ENCODE measurements around the gene WFIKKN2. TPM values are rescaled to one million over a fixed set of nuclear protein-coding genes. Genes with fewer than 3 reads are reported as not detected.

Gene WFIKKN2
- total RNA-seq, 1 experiment from 2014 or later = not detected

DNA sequence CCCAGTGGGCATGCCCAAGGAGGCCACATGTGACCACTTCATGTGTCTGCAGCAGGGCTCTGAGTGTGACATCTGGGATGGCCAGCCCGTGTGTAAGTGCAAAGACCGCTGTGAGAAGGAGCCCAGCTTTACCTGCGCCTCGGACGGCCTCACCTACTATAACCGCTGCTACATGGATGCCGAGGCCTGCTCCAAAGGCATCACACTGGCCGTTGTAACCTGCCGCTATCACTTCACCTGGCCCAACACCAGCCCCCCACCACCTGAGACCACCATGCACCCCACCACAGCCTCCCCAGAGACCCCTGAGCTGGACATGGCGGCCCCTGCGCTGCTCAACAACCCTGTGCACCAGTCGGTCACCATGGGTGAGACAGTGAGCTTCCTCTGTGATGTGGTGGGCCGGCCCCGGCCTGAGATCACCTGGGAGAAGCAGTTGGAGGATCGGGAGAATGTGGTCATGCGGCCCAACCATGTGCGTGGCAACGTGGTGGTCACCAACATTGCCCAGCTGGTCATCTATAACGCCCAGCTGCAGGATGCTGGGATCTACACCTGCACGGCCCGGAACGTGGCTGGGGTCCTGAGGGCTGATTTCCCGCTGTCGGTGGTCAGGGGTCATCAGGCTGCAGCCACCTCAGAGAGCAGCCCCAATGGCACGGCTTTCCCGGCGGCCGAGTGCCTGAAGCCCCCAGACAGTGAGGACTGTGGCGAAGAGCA, 4.4 kb downstream of the WFIKKN2 start:
- intact Hi-C loops (cut with micrococcal nuclease) = loop anchor here (5.0 kb wide), 2 partner anchors 142 to 357 kb away; no protein-coding TSS in a partner anchor
- H3K9me2 ChIP-seq (replicated peaks; ENCODE audit: low read length) = no peaks in the 10 kb centered on the region
- H2AFZ ChIP-seq (ENCODE audit: low read length) = no peak overlapping the region
- no peak for DNase-seq
- H3K4me1 ChIP-seq (ENCODE audit: insufficient read depth, low read length) = peaks cover 5% of the 10 kb centered on the region; the same call in 1 of the 2 replicates
- H3K9ac ChIP-seq (ENCODE audit: low read length) = no peak overlapping the region
- ChIA-PET CTCF (interaction anchor here (0.5 kb wide), 1 partner anchor 313 kb away, joined by 3 read pairs; no protein-coding TSS in a partner anchor), POLR2A (ENCODE audit: unreplicated experiment) (no interaction called here)
- no peaks in the 10 kb centered on the region for H3K9me3 ChIP-seq (ENCODE audit: low read length)
- TF ChIP-seq, protein P1, sequence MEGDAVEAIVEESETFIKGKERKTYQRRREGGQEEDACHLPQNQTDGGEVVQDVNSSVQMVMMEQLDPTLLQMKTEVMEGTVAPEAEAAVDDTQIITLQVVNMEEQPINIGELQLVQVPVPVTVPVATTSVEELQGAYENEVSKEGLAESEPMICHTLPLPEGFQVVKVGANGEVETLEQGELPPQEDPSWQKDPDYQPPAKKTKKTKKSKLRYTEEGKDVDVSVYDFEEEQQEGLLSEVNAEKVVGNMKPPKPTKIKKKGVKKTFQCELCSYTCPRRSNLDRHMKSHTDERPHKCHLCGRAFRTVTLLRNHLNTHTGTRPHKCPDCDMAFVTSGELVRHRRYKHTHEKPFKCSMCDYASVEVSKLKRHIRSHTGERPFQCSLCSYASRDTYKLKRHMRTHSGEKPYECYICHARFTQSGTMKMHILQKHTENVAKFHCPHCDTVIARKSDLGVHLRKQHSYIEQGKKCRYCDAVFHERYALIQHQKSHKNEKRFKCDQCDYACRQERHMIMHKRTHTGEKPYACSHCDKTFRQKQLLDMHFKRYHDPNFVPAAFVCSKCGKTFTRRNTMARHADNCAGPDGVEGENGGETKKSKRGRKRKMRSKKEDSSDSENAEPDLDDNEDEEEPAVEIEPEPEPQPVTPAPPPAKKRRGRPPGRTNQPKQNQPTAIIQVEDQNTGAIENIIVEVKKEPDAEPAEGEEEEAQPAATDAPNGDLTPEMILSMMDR (conservative IDR thresholded peaks at IDR 0.05; ENCODE audit: low read depth, low read length) = no peak
- TF ChIP-seq EZH2phosphoT487 (IDR thresholded peaks at IDR 0.05; ENCODE audit: borderline replicate concordance, low read length) = no peak
- no peak for TF ChIP-seq EZH2 (IDR thresholded peaks at IDR 0.05; ENCODE audit: low read length, unreplicated experiment)
- no peaks in the 10 kb centered on the region for H3F3A ChIP-seq (ENCODE audit: low read length, unreplicated experiment)
- H3K36me3 ChIP-seq (ENCODE audit: low read depth, low read length) = no peaks in the 10 kb centered on the region
- no peak overlapping the region for H3K4me3 ChIP-seq (ENCODE audit: low read length)
- H3K27ac ChIP-seq (ENCODE audit: low read length) = no peak overlapping the region
- no peaks in the 10 kb centered on the region for H3K27me3 ChIP-seq (ENCODE audit: low read length)
- no TSS peak for BruUV-seq (replicated peaks)
- no peaks in the 10 kb centered on the region for H4K20me1 ChIP-seq (ENCODE audit: low read length)
- H3K4me2 ChIP-seq (ENCODE audit: low read length) = no peak overlapping the region
- H3K79me2 ChIP-seq (ENCODE audit: low read length) = no peaks in the 10 kb centered on the region
- no peak for ATAC-seq

DNA sequence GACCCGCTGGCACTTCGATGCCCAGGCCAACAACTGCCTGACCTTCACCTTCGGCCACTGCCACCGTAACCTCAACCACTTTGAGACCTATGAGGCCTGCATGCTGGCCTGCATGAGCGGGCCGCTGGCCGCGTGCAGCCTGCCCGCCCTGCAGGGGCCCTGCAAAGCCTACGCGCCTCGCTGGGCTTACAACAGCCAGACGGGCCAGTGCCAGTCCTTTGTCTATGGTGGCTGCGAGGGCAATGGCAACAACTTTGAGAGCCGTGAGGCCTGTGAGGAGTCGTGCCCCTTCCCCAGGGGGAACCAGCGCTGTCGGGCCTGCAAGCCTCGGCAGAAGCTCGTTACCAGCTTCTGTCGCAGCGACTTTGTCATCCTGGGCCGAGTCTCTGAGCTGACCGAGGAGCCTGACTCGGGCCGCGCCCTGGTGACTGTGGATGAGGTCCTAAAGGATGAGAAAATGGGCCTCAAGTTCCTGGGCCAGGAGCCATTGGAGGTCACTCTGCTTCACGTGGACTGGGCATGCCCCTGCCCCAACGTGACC, 5.0 kb downstream of the WFIKKN2 start:
- ChIA-PET POLR2A (ENCODE audit: unreplicated experiment) (no interaction called here), CTCF (interaction anchor here (0.5 to 1.0 kb wide), 4 partner anchors 54 to 314 kb away, joined by 3 to 4 read pairs (median 4); no protein-coding TSS in a partner anchor)
- no peak overlapping the region for H3K9ac ChIP-seq (ENCODE audit: low read length)
- H3K4me3 ChIP-seq (ENCODE audit: low read length) = no peak overlapping the region
- peak; percentile 24 for DNase-seq
- H3K79me2 ChIP-seq (ENCODE audit: low read length) = no peaks in the 10 kb centered on the region
- no peaks in the 10 kb centered on the region for H3K9me2 ChIP-seq (replicated peaks; ENCODE audit: low read length)
- intact Hi-C loops (cut with micrococcal nuclease) = loop anchor here (5.0 kb wide), 2 partner anchors 143 to 358 kb away; no protein-coding TSS in a partner anchor
- H3K4me1 ChIP-seq (ENCODE audit: insufficient read depth, low read length) = peaks cover 10% of the 10 kb centered on the region; the same call in 1 of the 2 replicates
- no peaks in the 10 kb centered on the region for H3K9me3 ChIP-seq (ENCODE audit: low read length)
- ATAC-seq = no peak
- H3F3A ChIP-seq (ENCODE audit: low read length, unreplicated experiment) = no peaks in the 10 kb centered on the region
- no TSS peak for BruUV-seq (replicated peaks)
- H4K20me1 ChIP-seq (ENCODE audit: low read length) = no peaks in the 10 kb centered on the region
- no peak overlapping the region for H3K27ac ChIP-seq (ENCODE audit: low read length)
- TF ChIP-seq EZH2 (IDR thresholded peaks at IDR 0.05; ENCODE audit: low read length, unreplicated experiment) = no peak
- TF ChIP-seq EZH2phosphoT487 (IDR thresholded peaks at IDR 0.05; ENCODE audit: borderline replicate concordance, low read length) = no peak
- TF ChIP-seq, protein P1 (conservative IDR thresholded peaks at IDR 0.05; ENCODE audit: low read depth, low read length) = no peak
- H3K27me3 ChIP-seq (ENCODE audit: low read length) = no peaks in the 10 kb centered on the region
- H3K4me2 ChIP-seq (ENCODE audit: low read length) = no peak overlapping the region
- H3K36me3 ChIP-seq (ENCODE audit: low read depth, low read length) = no peaks in the 10 kb centered on the region
- no peak overlapping the region for H2AFZ ChIP-seq (ENCODE audit: low read length)

Data from PC-3 (cell line).